NCI-H2107 treated with DMSO at 0.1 percent for 48 hours (cell line): ENCODE data around the gene CHAT.

Experiments used
- DNase-seq: peaks from one replicate; lab custom pipeline; 2025; ENCODE audit not compliant: unreplicated experiment; lab: John Stamatoyannopoulos, UW

The CHAT gene

GRCh38 chr10:49611816-49612512, 1.9 kb upstream of the CHAT start:
- DNase-seq: no peak

- DNase-seq: no peak
These were observed 1.2 kb upstream of the CHAT start for GRCh38 chr10:49612513-49613164.

GRCh38 chr10:49613165-49613881, 514 bp upstream of the CHAT start:
- no peak for DNase-seq

GRCh38 chr10:49614242-49615198, 683 bp downstream of the CHAT start:
- DNase-seq: no peak

GRCh38 chr10:49615213-49615612, 1.4 kb downstream of the CHAT start:
- no peak for DNase-seq

GRCh38 chr10:49615721-49616120, 1.9 kb downstream of the CHAT start:
- no peak for DNase-seq

- DNase-seq: no peak
These were observed 2.7 kb downstream of the CHAT start for GRCh38 chr10:49616421-49617101.

- DNase-seq: no peak
These were observed 3.5 kb downstream of the CHAT start for GRCh38 chr10:49617121-49618020.

GRCh38 chr10:49618821-49619220, 5.0 kb downstream of the CHAT start:
- DNase-seq: no peak

- no peak for DNase-seq
These were observed 5.8 kb downstream of the CHAT start for GRCh38 chr10:49619613-49620012.

GRCh38 chr10:49620286-49620810, 6.5 kb downstream of the CHAT start:
- DNase-seq: no peak

- no peak for DNase-seq
These were observed 7.1 kb downstream of the CHAT start for GRCh38 chr10:49620841-49621378.

- no peak for DNase-seq
These were observed 7.7 kb downstream of the CHAT start for GRCh38 chr10:49621561-49621960.

GRCh38 chr10:49622426-49623425, 8.9 kb downstream of the CHAT start:
- DNase-seq: no peak

GRCh38 chr10:49624629-49625028, 10.8 kb downstream of the CHAT start:
- no peak for DNase-seq

- no peak for DNase-seq
These were observed 11.6 kb downstream of the CHAT start for GRCh38 chr10:49625411-49625810.

- DNase-seq: no peak
These were observed 13.2 kb downstream of the CHAT start for GRCh38 chr10:49627038-49627437.
